Fibroblast of villous mesenchyme (primary cell): ENCODE results near the gene MPZL3. TPM values are rescaled to one million over a fixed set of nuclear protein-coding genes. Genes with fewer than 3 reads are reported as not detected.

Experiments used
- DNase-seq: peaks from one replicate; pipeline ENCODE4 v3.0.0-alpha.2; 2010; ENCODE audit warnings: low read depth
- H3K4me3 ChIP-seq: 2 replicates; pipeline ENCODE4 v1.5.1; 2011; ENCODE audit warnings: low read depth, mild to moderate bottlenecking, low read length
- total RNA-seq: library from RNA; depleted of rRNA; stranded (reverse); fragments of >200 nt; gene quantifications from 2 replicates; pipeline ENCODE4 v1.2.3, GENCODE V29; 2012
- TF ChIP-seq, protein P1 (sequence below): IDR thresholded peaks from 2 replicates; pipeline ENCODE4 v1.5.1; 2012; ENCODE audit warnings: low read depth, mild to moderate bottlenecking, low read length; ENCODE audit not compliant: insufficient read depth

Gene MPZL3
- total RNA-seq, 1 donor, result 0.86 TPM

DNA sequence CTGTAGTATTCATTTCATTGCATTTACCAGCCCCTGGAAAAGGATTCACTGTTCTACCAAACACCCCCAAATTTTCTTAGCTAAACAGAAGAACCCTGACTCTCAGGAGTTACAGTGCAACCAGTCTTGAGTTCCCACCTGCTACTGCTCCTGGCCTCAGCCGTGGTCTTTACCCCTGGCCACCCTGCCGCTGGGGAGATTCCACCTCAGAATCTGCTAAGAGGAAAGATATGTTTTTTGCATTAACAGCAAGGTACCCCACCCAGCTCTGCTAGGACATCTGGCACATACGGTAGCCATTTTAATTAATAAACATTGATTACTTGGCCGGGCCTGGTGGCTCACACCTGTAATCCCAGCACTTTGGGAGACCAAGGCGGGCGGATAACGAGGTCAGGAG, 36.4 kb downstream of the MPZL3 start:
- DNase-seq, result no peak
- TF ChIP-seq, protein P1, sequence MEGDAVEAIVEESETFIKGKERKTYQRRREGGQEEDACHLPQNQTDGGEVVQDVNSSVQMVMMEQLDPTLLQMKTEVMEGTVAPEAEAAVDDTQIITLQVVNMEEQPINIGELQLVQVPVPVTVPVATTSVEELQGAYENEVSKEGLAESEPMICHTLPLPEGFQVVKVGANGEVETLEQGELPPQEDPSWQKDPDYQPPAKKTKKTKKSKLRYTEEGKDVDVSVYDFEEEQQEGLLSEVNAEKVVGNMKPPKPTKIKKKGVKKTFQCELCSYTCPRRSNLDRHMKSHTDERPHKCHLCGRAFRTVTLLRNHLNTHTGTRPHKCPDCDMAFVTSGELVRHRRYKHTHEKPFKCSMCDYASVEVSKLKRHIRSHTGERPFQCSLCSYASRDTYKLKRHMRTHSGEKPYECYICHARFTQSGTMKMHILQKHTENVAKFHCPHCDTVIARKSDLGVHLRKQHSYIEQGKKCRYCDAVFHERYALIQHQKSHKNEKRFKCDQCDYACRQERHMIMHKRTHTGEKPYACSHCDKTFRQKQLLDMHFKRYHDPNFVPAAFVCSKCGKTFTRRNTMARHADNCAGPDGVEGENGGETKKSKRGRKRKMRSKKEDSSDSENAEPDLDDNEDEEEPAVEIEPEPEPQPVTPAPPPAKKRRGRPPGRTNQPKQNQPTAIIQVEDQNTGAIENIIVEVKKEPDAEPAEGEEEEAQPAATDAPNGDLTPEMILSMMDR, result no peak
- no peak overlapping the region for H3K4me3 ChIP-seq

DNA sequence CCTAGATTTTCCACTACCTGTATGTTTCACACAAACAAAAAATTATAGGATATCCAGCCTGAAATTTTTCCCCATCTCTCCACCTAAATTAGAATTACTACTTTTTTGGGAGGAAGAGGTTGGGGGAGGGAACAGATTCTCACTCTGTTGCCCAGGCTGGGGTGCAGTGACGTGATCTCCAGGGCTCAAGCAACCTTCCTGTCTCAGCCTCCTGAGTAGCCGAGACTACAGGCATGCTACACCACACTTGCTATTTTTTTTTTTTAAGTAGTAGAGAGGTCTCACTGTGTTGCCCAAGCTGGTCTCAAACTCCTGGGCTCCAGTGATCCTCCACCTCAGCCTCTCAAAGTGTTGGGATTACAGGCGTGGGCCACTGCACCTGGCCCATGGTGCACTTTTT, 36.9 kb downstream of the MPZL3 start:
- no peak overlapping the region for H3K4me3 ChIP-seq
- TF ChIP-seq, protein P1, result no peak
- DNase-seq, result no peak

DNA sequence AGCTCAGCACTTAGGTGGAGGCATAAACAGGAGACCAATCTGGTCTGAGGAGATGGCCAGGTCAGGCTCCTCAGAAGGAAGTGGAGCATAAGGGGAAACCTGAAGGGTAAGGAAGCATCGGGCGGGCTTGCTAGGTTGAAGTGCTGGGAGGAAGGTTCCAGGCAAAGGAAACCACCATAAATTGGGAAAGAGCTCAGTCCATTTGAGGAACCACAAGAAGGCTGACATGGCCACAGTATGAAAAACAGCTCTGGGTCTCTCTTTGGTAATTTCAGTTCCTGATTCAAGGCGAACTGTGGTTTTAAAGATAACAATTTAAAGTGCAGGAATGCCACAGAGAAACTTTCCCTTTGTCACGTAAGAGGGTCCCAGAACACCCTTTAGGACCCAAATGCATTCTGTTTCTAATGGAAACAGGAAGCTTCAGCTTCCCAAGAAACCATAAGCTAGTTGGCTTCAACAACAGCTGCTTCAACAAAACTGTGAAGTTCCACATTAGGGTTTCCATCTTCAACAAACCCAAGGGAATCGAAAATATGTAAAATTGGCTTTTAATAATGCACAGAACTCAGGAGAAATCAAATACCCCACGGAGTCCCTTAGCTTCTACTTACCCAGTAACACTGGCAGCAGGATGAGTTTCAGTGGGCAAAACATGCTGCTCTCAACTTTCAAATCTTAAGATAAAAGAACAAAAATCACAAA, 37.8 kb downstream of the MPZL3 start:
- DNase-seq, result no peak
- H3K4me3 ChIP-seq, result no peak overlapping the region
- TF ChIP-seq, protein P1, result no peak

DNA sequence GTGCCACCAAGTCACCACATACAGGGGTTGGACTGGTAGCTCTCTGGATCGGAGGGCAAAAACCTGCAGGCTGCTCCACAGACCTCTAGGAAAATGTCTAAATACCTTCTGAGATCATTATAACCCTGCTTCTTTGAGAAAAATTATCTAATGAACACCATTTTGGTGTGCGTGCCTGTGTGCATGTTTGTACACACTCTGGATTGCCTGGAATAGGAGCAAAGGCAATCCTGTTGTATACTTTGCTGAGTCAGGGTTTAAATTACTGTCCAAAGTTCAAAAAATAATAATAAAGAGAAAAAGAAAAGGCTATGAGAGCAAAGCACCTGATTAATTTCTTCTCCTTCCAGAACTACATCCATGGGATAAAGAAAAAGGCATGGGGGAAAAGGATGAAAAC, 38.4 kb downstream of the MPZL3 start:
- no peak overlapping the region for H3K4me3 ChIP-seq
- DNase-seq, result no peak
- TF ChIP-seq, protein P1, result no peak

DNA sequence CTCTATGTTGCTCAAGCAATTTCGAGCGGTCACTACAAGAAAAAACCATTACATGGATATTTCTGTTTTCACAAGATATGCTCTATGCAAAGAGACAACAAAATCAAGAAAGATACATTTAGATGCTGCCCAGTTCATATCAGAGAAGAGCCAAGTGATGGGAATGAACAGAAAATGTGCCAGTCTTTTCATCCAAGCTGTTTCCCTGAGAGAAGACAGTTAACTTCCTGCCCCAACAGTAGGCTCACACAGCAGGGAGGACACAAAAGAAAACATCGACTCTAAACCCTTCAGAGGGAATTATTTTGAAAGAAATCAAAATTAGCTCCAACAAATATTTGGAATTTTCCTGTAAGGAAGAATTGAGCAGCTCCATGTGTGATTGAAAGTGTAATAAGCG, 39.0 kb downstream of the MPZL3 start:
- no peak overlapping the region for H3K4me3 ChIP-seq
- no peak for DNase-seq
- TF ChIP-seq, protein P1, result no peak

DNA sequence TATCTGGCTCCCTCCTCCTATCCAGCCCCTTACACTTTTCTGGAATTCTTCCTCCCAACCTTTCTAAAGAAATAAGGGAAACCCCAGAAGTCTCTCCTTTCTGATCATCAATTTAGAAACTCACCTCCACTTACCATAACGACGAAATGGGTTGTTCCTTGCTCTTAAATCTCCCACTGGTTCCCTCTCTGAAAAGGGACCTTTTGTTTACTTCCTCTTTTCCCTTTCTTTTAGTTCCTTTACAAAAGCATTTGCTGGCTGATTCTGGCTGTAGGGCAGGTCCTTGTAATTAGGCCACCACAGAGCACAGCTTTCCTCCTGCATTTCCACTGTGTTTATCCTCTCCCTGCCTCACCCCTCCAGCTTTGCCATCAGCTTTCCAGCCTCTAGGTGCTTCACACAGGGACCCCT, 39.4 kb downstream of the MPZL3 start:
- no peak for DNase-seq
- H3K4me3 ChIP-seq, result no peak overlapping the region
- TF ChIP-seq, protein P1, result no peak
